ENCODE data around the gene LTBP3.

Gene LTBP3

DNA sequence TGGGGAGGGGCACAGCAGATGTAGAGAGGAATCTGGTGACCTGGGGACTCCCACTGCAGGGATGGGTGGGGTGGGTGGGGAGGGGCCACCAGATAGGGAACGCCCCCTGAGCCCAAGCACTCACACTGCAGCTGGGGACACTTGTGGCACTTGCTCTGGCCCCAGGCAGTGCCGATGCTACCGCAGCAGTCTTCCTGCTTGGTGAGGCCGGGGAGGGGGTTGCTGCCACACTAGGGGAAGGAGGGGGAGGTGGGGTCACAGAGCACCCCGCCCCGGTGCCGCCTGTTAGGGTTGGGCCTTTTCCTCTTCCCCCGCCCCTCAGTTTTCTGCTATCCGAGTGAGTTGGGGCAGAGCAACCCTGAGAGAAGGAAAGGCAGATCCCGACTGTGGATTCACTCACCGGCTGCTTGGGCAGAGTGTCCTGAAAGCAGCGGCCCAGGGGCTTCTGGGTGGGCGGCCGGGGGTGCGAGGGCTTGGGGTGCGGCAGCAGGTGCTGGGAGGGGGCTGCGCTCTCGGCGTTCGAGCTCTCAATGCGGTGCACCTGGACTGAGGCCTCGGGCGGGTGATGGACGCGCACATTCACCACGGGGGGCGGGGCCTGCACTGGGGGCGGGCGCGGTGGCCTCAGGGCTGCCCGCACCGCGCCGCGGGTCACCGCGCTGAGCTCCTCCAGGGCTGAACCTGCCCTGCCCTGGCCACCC, 4.7 kb downstream of the LTBP3 start:
- peak; percentile 79 for DNase-seq

GRCh38 chr11:65552388-65552951, 5.7 kb downstream of the LTBP3 start:
- DNase-seq, result no peak

GRCh38 chr11:65551572-65552387, 6.4 kb downstream of the LTBP3 start:
- peak; percentile 68 for DNase-seq

DNA sequence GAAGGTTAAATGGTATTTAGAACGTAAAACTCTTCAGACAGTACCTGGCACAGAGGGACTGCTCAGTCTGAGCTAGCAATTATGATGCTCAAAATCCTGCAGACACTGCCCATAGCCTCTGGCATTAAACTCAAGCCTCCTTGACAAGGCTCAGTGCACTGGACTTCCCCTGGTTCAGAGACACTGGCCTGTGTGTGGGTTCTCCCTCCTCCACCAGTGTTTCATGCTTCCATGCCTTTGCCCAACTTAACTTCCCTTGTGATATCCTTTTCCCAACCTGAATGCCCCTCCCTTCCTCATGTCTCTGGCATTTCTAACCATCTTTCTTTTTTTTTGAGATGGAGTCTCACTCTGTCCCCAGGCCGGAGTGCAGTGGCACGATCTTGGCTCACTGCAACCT, 9.1 kb downstream of the LTBP3 start:
- DNase-seq, result no peak

DNA sequence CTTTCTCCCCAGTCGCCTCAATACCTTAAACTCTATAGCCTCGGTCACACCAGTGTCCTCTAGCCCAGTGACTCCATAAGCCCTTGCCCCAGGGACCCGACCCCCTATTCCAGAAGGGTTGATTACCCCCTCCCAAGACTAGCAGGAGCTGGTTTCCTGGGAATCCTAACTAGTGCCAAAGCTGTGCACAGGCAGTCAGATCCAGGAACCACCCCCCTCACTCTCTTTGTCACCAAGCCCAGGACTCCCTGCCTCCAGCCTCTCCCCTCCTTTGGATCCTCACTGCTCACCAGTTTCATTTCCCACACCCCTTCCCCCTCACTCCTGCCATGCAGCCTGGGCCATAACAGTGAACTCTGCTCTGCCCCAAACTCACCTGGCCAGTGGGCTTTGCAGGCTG, 9.8 kb downstream of the LTBP3 start:
- no peak for DNase-seq

DNA sequence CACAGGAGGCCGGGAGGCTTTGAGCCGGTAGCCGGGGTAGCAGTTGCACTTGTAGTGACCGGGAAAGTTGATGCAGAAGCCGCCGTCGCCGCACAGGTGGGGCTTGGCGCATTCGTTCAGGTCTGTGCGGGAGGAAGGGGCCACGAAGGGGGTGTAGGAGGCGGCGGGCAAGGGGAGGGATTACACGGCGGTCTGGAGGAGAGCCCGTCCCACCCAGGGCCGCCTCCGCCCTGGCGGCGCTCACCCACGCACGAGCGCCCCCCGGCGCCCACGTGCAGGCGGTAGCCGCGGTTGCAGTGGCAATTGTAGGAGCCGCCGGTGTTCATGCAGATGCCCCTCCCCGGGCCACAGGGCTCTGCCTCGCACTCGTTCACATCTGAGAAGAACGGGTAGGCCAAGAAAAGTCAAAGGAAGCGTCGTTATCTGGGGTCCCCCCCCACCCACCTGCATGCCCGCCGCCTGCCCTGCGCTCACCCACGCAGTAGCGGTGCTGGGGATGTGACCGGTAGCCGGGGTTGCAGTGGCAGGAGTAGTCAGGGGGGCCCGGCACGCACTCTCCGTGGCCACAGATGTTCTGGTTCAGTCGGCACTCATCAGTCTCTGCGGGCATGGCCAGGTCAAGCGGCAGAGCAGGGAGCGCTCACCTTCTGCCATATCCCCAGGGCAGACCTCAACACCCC, 10.6 kb downstream of the LTBP3 start:
- no peak for DNase-seq

GRCh38 chr11:65546217-65546958, 11.8 kb downstream of the LTBP3 start:
- peak; percentile 99 for DNase-seq

- no peak for DNase-seq
Measured at GRCh38 chr11:65545853-65546216, 12.3 kb downstream of the LTBP3 start.

- no peak for DNase-seq
Measured at GRCh38 chr11:65542738-65543390, 15.3 kb downstream of the LTBP3 start.

GRCh38 chr11:65541093-65541982, 16.8 kb downstream of the LTBP3 start:
- no peak for DNase-seq

DNA sequence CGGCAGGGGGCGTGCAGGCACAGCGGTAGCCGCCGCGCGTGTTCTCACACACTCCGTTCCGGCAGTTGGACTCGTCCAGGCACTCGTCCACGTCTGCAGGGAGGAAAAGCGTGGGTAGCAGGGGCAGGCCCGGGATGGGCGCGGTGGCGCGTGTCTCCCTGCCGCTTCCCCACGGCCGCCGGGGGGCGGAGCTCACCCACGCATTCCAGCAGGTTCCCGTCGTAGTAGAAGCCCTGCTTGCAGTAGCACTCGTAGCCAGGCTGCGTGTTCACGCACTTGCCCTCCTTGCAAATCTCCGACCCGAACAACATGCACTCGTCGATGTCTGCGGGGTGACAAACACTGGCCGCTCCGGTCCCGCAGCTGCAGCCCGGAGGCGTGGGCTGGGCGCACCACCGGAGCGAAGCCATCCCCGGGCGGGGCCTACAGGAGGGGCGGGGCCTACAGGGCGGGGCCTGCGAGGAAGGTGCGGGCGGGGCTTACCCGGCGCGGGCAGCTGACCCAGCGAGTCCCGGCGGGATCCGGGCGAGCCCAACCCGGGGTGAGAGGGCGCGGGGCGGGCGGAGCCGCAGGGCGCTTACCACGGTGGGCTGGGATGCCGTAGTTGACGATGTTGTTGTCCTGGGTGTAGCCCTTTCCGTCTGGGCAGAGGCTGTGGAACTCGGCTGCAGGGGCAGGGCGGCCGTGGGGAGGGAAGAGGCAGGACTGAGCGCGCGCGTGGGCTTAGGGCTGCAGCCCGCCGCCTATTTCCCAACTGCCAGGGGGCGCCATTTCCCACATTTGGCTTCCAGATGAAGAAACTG, 17.7 kb downstream of the LTBP3 start:
- DNase-seq, result peak; percentile 92

GRCh38 chr11:65539744-65540289, 18.3 kb downstream of the LTBP3 start:
- no peak for DNase-seq

DNA sequence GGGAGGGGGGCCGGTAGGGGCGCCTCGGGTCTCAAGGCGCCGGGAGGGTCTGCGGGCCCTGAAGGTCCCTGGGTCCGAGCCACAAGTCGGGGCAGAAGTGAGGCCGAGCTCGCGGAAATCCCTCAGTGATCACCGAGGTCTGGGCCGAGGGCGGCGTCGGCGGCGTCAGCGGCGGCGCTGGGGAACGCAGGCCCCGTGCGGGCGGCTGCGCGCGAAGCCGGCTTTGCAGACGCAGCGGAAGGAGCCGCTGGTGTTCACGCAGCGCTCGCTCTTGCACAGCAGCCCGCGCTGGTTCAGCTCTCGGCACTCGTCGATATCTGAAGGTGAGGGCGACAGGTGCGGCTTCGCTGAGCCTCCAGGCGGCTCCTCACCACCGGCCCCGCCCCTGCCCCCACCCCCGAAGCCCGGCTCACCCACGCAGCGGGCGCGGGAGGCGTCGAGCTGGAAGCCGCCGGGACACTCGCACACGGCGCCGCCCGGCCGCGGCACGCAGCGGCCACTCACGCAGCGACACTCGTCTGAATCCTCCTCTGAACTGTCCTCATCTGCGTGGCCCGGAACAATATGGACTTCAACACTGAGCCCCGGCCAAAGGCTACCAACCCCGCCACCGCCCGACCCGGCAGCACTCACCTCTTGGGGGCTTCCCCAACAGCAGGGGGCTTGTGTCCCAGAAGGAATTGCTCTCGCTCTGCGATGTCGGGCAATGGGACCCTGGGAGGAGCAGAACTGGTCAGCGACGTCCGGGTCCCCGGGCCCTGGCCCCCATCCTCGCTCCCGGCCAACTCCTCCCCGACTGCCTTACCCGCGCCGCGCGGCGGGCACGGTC, 19.0 kb downstream of the LTBP3 start:
- no peak for DNase-seq

DNA sequence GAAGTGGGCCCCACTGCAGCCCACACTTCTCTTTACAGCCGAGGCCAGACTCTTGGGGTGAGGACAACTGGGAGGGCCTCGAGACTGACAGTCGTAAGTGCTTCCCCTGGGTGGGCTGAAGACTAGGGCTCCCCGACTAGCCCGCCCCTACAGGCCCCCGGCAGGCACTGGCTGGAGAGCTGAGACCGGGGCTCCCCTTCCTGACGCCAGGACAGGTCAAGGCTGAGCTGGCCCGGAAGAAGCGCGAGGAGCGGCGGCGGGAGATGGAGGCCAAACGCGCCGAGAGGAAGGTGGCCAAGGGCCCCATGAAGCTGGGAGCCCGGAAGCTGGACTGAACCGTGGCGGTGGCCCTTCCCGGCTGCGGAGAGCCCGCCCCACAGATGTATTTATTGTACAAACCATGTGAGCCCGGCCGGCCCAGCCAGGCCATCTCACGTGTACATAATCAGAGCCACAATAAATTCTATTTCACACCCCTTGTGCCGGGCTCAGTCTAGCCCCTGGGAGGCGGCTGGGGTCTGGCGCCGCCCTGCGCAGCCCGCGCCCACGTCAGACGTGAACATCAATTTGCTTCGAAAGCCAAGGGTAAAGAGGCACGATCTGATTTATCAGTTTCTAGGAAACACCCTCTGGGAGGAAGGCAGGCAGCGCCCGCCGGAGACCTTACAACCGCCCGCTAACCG, 19.8 kb downstream of the LTBP3 start:
- DNase-seq, result no peak

DNA sequence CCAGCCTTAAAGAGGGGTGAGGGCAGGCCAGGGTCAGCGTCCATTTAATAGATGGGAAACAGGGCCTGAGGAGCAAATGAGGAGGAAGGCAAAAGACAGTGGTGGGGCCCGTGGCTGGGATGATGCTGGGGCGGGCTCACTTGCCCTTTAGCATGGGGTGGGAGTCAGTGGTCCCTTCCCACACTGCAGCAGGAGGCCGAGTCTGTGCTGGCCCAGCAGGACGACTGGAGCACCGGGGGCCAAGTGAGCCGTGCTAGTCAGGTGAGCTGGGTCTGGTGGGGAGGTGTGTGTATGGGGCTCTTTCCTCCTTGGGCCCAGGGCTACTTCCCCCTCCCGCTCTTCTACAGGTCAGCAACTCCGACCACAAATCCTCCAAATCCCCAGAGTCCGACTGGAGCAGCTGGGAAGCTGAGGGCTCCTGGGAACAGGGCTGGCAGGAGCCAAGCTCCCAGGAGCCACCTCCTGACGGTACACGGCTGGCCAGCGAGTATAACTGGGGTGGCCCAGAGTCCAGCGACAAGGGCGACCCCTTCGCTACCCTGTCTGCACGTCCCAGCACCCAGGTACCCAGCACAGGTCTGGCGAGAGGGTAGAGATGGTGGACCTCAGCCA, 20.4 kb downstream of the LTBP3 start:
- no peak for DNase-seq

DNA sequence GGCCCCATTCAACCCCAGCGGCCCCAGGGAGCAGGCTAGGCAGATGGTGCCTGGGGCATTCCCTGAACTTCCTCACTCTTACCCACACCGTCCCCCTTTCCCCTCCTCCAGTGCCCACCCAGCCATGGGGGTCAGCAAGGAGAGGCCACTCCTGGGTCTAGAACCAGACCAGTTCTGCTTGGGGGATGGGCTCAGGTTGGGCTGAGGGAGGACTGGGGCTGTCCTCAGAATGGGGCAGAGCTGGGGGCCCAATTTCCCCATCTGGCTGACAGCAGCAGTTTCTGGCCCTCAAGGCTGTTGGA, 20.9 kb downstream of the LTBP3 start:
- DNase-seq, result no peak

DNA sequence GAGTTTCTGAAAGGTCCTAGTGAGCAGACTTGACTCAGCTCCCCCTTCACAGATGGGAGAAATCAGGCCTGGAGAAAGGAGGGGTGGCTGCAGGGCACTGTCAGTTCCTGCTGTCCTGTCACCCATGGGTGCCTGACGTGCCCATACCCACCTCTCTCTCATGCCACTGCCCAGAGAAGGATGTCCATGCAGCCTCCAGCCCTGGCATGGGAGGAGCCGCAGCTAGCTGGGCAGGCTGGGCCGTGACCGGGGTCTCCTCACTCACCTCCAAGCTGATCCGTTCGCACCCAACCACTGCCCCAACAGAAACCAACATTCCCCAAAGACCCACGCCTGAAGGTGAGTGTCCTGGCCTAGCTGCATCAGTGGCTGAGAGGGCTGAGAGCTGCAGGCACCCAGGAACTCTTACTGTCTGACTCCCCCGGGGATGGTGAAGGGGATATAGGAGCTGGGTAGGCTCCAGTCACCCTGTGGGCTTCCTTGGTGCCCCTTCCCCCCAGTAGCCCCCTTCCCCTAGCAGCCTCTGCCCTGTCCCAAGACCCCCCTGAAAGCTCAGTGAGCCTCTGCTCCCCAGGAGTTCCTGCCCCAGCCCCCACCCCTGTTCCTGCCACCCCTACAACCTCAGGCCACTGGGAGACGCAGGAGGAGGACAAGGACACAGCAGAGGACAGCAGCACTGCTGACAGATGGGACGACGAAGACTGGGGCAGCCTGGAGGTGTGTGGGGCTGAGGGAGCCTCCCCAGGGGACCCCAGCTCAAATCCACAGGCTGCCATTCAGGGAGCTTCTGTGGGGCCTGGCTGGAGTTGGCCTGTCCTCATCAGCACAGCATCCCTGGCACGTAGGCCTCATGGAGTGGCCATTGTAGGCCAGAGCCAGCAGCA, 21.5 kb downstream of the LTBP3 start:
- no peak for DNase-seq

Data from activated CD4-positive, alpha-beta T cell treated with anti-CD3 and anti-CD28 coated beads for 48 hours (primary cell).